PC-9 (cell line): Measurements from ENCODE around the gene UGGT1. TPM values are rescaled to one million over a fixed set of nuclear protein-coding genes. Genes with fewer than 3 reads are reported as not detected.

Experiments
- BruUV-seq: library from RNA; stranded (reverse); fragments of 400-500 nt; replicated peaks from 2 replicates; lab custom pipeline; 2021; lab: Mats Ljungman, UMichigan
- CTCF ChIA-PET: fragments of 300-600 bp; sonication (Branson Sonifier 250); formaldehyde crosslinking; loops from one replicate; lab custom pipeline; 2022; ENCODE audit warnings: antibody characterized with exemption; lab: Charles Lee
- POLR2A ChIA-PET: fragments of 300-600 bp; sonication (Branson Sonifier 250); formaldehyde crosslinking; loops from one replicate; lab custom pipeline; 2022; ENCODE audit warnings: antibody characterized with exemption; ENCODE audit not compliant: unreplicated experiment; lab: Charles Lee
- DNase-seq, 2 experiments: peaks; one replicate each; pipeline versions ENCODE4 v3.0.0 to v3.0.0-alpha.2; 2015 to 2022; ENCODE audit warnings: mixed read lengths in 1 of 2
- H2AFZ ChIP-seq: fragments of 200-600 bp; sonication (generic); 2 replicates; pipeline ENCODE4 v1.8.1; 2017; ENCODE audit warnings: antibody characterized with exemption
- H3F3A ChIP-seq: fragments of 200-600 bp; sonication (generic); 2 replicates; pipeline ENCODE4 v1.8.1; 2017; ENCODE audit warnings: antibody characterized with exemption, mild to moderate bottlenecking, low read depth; ENCODE audit not compliant: insufficient read depth
- H3K27ac ChIP-seq: fragments of 200-600 bp; sonication (generic); 2 replicates; pipeline ENCODE4 v1.6.1; 2016; ENCODE audit warnings: mixed run types
- H3K27me3 ChIP-seq: fragments of 200-600 bp; sonication (generic); 2 replicates; pipeline ENCODE4 v1.6.1; 2016; ENCODE audit warnings: low read depth, mixed run types; ENCODE audit not compliant: insufficient read depth
- H3K36me3 ChIP-seq: fragments of 200-600 bp; sonication (generic); 2 replicates; pipeline ENCODE4 v1.6.1; 2016; ENCODE audit warnings: low read depth, mixed run types
- H3K4me1 ChIP-seq: fragments of 200-600 bp; sonication (generic); replicated peaks from 2 replicates; pipeline ENCODE4 v1.6.1; 2016; ENCODE audit warnings: mixed run types; ENCODE audit not compliant: insufficient read depth
- H3K4me2 ChIP-seq: fragments of 200-600 bp; sonication (generic); 2 replicates; pipeline ENCODE4 v1.6.1; 2017; ENCODE audit warnings: mixed run types
- H3K4me3 ChIP-seq: fragments of 200-600 bp; sonication (generic); 2 replicates; pipeline ENCODE4 v1.6.1; 2016; ENCODE audit warnings: mixed run types
- H3K79me2 ChIP-seq: fragments of 200-600 bp; sonication (generic); 2 replicates; pipeline ENCODE4 v1.6.1; 2017; ENCODE audit warnings: low read depth, mixed run types
- H3K9me2 ChIP-seq: fragments of 200-600 bp; sonication (generic); 2 replicates; pipeline ENCODE4 v1.8.1; 2017; ENCODE audit warnings: mild to moderate bottlenecking; ENCODE audit not compliant: insufficient read depth
- H3K9me3 ChIP-seq: fragments of 200-600 bp; sonication (generic); 2 replicates; pipeline ENCODE4 v1.8.1; 2016; ENCODE audit warnings: low read depth; ENCODE audit not compliant: insufficient read depth
- H4K20me1 ChIP-seq: fragments of 200-600 bp; sonication (generic); 2 replicates; pipeline ENCODE4 v1.8.1; 2017; ENCODE audit not compliant: insufficient read depth
- CTCF ChIP-seq: fragments of 200-600 bp; sonication (generic); conservative IDR thresholded peaks from 2 replicates; pipeline ENCODE4 v1.6.1; 2017; ENCODE audit warnings: mixed run types, antibody characterized with exemption, mild to moderate bottlenecking, moderate library complexity
- EZH2 ChIP-seq: fragments of 200-600 bp; sonication (generic); IDR thresholded peaks from 2 replicates; pipeline ENCODE4 v1.8.0; 2017; ENCODE audit warnings: antibody characterized with exemption, low read depth
- intact Hi-C: fragments of 100-400 bp; cut with micrococcal nuclease; formaldehyde crosslinking; loops from one replicate; pipeline ENCODE4 v1.10.0; 2022; ENCODE audit not compliant: unreplicated experiment
- total RNA-seq: library from RNA; stranded (reverse); gene quantifications from 2 replicates; pipeline ENCODE4 v1.2.3, GENCODE V29; 2021

The UGGT1 gene
- total RNA-seq, 1 experiment from 2014 or later, result 56.9 TPM

- H3K4me2 ChIP-seq, result no peak overlapping the region
- no peak overlapping the region for H3K4me3 ChIP-seq
- H3K27me3 ChIP-seq, result no peaks in the 10 kb centered on the region
- H3K4me1 ChIP-seq, result no peaks in the 10 kb centered on the region
- POLR2A ChIA-PET, result no interaction called here
- intact Hi-C loops, result no loop called here
- peaks cover 5% of the 10 kb centered on the region for H3F3A ChIP-seq
- H3K9me3 ChIP-seq, result no peaks in the 10 kb centered on the region
- no peaks in the 10 kb centered on the region for H3K9me2 ChIP-seq
- no peak overlapping the region for H2AFZ ChIP-seq
- no peak overlapping the region for H3K27ac ChIP-seq
- TF ChIP-seq EZH2 (no peak), CTCF (no peak)
- H3K79me2 ChIP-seq, result peaks cover 6% of the 10 kb centered on the region
- CTCF ChIA-PET, result no interaction called here
- no peak for DNase-seq
- no TSS peak for BruUV-seq
- H4K20me1 ChIP-seq, result peaks cover 15% of the 10 kb centered on the region
- peaks cover 16% of the 10 kb centered on the region for H3K36me3 ChIP-seq
These were observed 14.1 kb downstream of the UGGT1 start for GRCh38 chr2:128105072-128105471.

DNA sequence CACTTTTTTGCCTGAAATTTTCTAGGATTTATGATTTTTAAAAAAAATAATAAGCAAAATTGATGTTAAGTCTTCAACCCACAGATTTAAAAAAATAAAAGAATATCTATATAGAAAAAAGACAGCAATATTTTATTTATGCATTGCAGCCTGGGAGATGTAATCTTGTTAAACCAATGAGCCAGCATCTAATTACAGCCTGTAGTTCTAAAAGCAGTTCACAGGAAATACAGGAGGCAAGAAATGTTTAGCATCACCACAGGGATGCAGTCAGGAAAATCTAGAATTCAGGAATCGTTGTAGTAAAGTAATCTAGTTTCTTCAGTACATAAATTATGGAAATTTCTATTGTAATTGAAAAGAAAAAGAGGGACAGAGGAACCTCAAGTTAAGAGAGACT is 17.2 kb downstream of the UGGT1 start:
- H3K27ac ChIP-seq, result no peak overlapping the region
- no peak for DNase-seq
- no peak overlapping the region for H3K4me2 ChIP-seq
- ChIA-PET POLR2A (no interaction called here), CTCF (no interaction called here)
- peaks cover 16% of the 10 kb centered on the region for H4K20me1 ChIP-seq
- peaks cover 29% of the 10 kb centered on the region for H3K36me3 ChIP-seq
- no peaks in the 10 kb centered on the region for H3K9me3 ChIP-seq
- BruUV-seq, result no TSS peak
- H3K79me2 ChIP-seq, result peaks cover 3% of the 10 kb centered on the region; the same call in 1 of the 2 replicates
- intact Hi-C loops, result no loop called here
- H3K4me1 ChIP-seq, result no peaks in the 10 kb centered on the region
- H3K9me2 ChIP-seq, result no peaks in the 10 kb centered on the region
- no peak overlapping the region for H3K4me3 ChIP-seq
- H3F3A ChIP-seq, result no peaks in the 10 kb centered on the region; the same call in 1 of the 2 replicates
- H2AFZ ChIP-seq, result no peak overlapping the region
- TF ChIP-seq CTCF (no peak), EZH2 (no peak)
- no peaks in the 10 kb centered on the region for H3K27me3 ChIP-seq

- no TSS peak for BruUV-seq
- Histone ChIP-seq H3K9me2 (no peaks in the 10 kb centered on the region), H4K20me1 (peaks cover 14% of the 10 kb centered on the region), H3K4me1 (no peaks in the 10 kb centered on the region), H3K27ac (no peak overlapping the region), H3K27me3 (no peaks in the 10 kb centered on the region), H2AFZ (no peak overlapping the region), H3K36me3 (peaks cover 29% of the 10 kb centered on the region), H3K4me3 (no peak overlapping the region), H3K4me2 (no peak overlapping the region), H3K9me3 (no peaks in the 10 kb centered on the region), H3K79me2 (no peaks in the 10 kb centered on the region), H3F3A (no peaks in the 10 kb centered on the region; the same call in 1 of the 2 replicates)
- POLR2A ChIA-PET, result no interaction called here
- intact Hi-C loops, result no loop called here
- TF ChIP-seq EZH2, result no peak
- TF ChIP-seq CTCF, result no peak
- no peak for DNase-seq
- CTCF ChIA-PET, result no interaction called here
These were observed 18.2 kb downstream of the UGGT1 start for GRCh38 chr2:128109243-128109642.
